Thymus (tissue), 11 donors: ENCODE data around the gene CNTFR. TPM values are rescaled to one million over a fixed set of nuclear protein-coding genes. Genes with fewer than 3 reads are reported as not detected.
A peak's percentile ranks its signal among the peaks of the same experiment; 100 is the strongest.

Source experiments
- DNase-seq, 9 donors: peaks; one replicate each; pipeline ENCODE4 v3.0.0-alpha.2; 2013; ENCODE audit warnings: low spot score in 9 of 9, low read depth in 6 of 9, missing footprints in 1 of 9
- H3K27ac ChIP-seq, 2 donors: one replicate each; pipeline ENCODE4 v1.5.1; 2013; ENCODE audit warnings: control low read depth in 1 of 2, low read depth in 1 of 2, low read length in 1 of 2, mild to moderate bottlenecking in 1 of 2, moderate library complexity in 1 of 2
- H3K27me3 ChIP-seq, 2 donors: one replicate each; pipeline ENCODE4 v1.5.1; 2013; ENCODE audit warnings: low read length in 1 of 2; ENCODE audit not compliant: control insufficient read depth in 2 of 2, insufficient read depth in 1 of 2
- H3K36me3 ChIP-seq, 2 donors: one replicate each; pipeline ENCODE4 v1.5.1; 2013; ENCODE audit warnings: low read length in 1 of 2, mild to moderate bottlenecking in 1 of 2, moderate library complexity in 1 of 2; ENCODE audit not compliant: control insufficient read depth in 2 of 2, insufficient read depth in 2 of 2
- H3K4me1 ChIP-seq, 2 donors: one replicate each; pipeline ENCODE4 v1.5.1; 2013; ENCODE audit warnings: low read length in 2 of 2; ENCODE audit not compliant: control insufficient read depth in 2 of 2, insufficient read depth in 2 of 2
- H3K4me3 ChIP-seq, 2 donors: one replicate each; pipeline ENCODE4 v1.5.1; 2013; ENCODE audit warnings: low read length in 2 of 2, control low read depth in 1 of 2, mild to moderate bottlenecking in 1 of 2
- H3K9me3 ChIP-seq, 2 donors: one replicate each; pipeline ENCODE4 v1.5.1; 2013; ENCODE audit warnings: low read length in 1 of 2, mild to moderate bottlenecking in 1 of 2; ENCODE audit not compliant: control insufficient read depth in 2 of 2, insufficient read depth in 1 of 2
- WGBS: extraction: QIAGEN DNeasy Blood & Tissue Kit; methylation state at CpG from one replicate; pipeline ENCODE4 v1.1.7; 2013; 5-methylcytosine and 5-hydroxymethylcytosine counted together
- polyA plus RNA-seq: library from polyadenylated mRNA; stranded (reverse); fragments of 200-250 nt; gene quantifications from one replicate; pipeline ENCODE4 v1.2.3, GENCODE V29; 2013
- total RNA-seq: library from RNA; stranded (reverse); fragments of 120-200 nt; gene quantifications from one replicate; pipeline ENCODE4 v1.2.4, GENCODE V29; 2013
- donor health status: healthy.

The CNTFR gene
- total and polyA plus RNA-seq, 2 donors: 2.2 to 3.9 TPM

GRCh38 chr9:34607331-34607730 lies 17.8 kb upstream of the CNTFR start:
- WGBS: 78% methylated on average over 2 of the region's 2 CpGs
- no peaks in the 10 kb centered on the region for H3K36me3 ChIP-seq
- H3K9me3 ChIP-seq: peaks cover 0 to 1% of the 10 kb centered on the region in 2 donors
- H3K27me3 ChIP-seq: peaks cover 0 to 8% of the 10 kb centered on the region in 2 donors
- no peak overlapping the region for H3K27ac ChIP-seq
- H3K4me1 ChIP-seq: peaks cover 5 to 14% of the 10 kb centered on the region in 2 donors
- H3K4me3 ChIP-seq: no peak overlapping the region
- no peak for DNase-seq

GRCh38 chr9:34606905-34607304 lies 17.4 kb upstream of the CNTFR start:
- H3K9me3 ChIP-seq: no peaks in the 10 kb centered on the region
- DNase-seq: no peak
- peaks cover 0 to 11% of the 10 kb centered on the region in 2 donors for H3K27me3 ChIP-seq
- H3K4me1 ChIP-seq: peaks cover 5 to 13% of the 10 kb centered on the region in 2 donors
- 97% methylated on average over 3 of the region's 3 CpGs for WGBS
- no peak overlapping the region for H3K27ac ChIP-seq
- H3K36me3 ChIP-seq: no peaks in the 10 kb centered on the region
- no peak overlapping the region for H3K4me3 ChIP-seq

- H3K27me3 ChIP-seq: peaks cover 0 to 11% of the 10 kb centered on the region in 2 donors
- H3K4me3 ChIP-seq: no peak overlapping the region
- H3K36me3 ChIP-seq: no peaks in the 10 kb centered on the region
- peaks cover 3 to 8% of the 10 kb centered on the region in 2 donors for H3K4me1 ChIP-seq
- no peaks in the 10 kb centered on the region for H3K9me3 ChIP-seq
- DNase-seq: no peak
- no peak overlapping the region for H3K27ac ChIP-seq
These were observed 16.7 kb upstream of the CNTFR start for GRCh38 chr9:34606190-34606589.

- Histone ChIP-seq H3K4me3 (no peak overlapping the region), H3K9me3 (no peaks in the 10 kb centered on the region), H3K36me3 (no peaks in the 10 kb centered on the region), H3K4me1 (no peaks in the 10 kb centered on the region), H3K27me3 (peaks cover 2 to 27% of the 10 kb centered on the region in 2 donors), H3K27ac (no peak overlapping the region)
- peak in 7 of 9 donors; percentile 56 to 83 (median 69) for DNase-seq
- 63% methylated on average over 4 of the region's 4 CpGs for WGBS
These were observed 14.2 kb upstream of the CNTFR start for GRCh38 chr9:34603610-34604231.

GRCh38 chr9:34601937-34602573 lies 12.5 kb upstream of the CNTFR start:
- Histone ChIP-seq H3K9me3 (no peaks in the 10 kb centered on the region), H3K27me3 (peaks cover 2 to 33% of the 10 kb centered on the region in 2 donors), H3K4me3 (no peak overlapping the region), H3K4me1 (no peaks in the 10 kb centered on the region), H3K36me3 (no peaks in the 10 kb centered on the region), H3K27ac (no peak overlapping the region)
- 91% methylated on average over 6 of the region's 6 CpGs for WGBS
- no peak for DNase-seq

GRCh38 chr9:34600908-34601307 lies 11.4 kb upstream of the CNTFR start:
- Histone ChIP-seq H3K4me3 (no peak overlapping the region), H3K27me3 (peaks cover 2 to 36% of the 10 kb centered on the region in 2 donors), H3K4me1 (no peaks in the 10 kb centered on the region), H3K27ac (no peak overlapping the region), H3K36me3 (no peaks in the 10 kb centered on the region), H3K9me3 (no peaks in the 10 kb centered on the region)
- DNase-seq: no peak
- 47% methylated on average over 1 of the region's 1 CpG for WGBS

- H3K27me3 ChIP-seq: peaks cover 4 to 36% of the 10 kb centered on the region in 2 donors
- no peaks in the 10 kb centered on the region for H3K36me3 ChIP-seq
- H3K4me3 ChIP-seq: no peak overlapping the region
- WGBS: 79% methylated on average over 1 of the region's 1 CpG
- no peaks in the 10 kb centered on the region for H3K4me1 ChIP-seq
- no peak for DNase-seq
- H3K27ac ChIP-seq: no peak overlapping the region
- no peaks in the 10 kb centered on the region for H3K9me3 ChIP-seq
These were observed 10.0 kb upstream of the CNTFR start for GRCh38 chr9:34599546-34599945.

GRCh38 chr9:34594177-34594576 lies 4.7 kb upstream of the CNTFR start:
- H3K36me3 ChIP-seq: peaks cover 0 to 3% of the 10 kb centered on the region in 2 donors
- no peak overlapping the region for H3K27ac ChIP-seq
- H3K9me3 ChIP-seq: peaks cover 0 to 11% of the 10 kb centered on the region in 2 donors
- WGBS: 88% methylated on average over 9 of the region's 9 CpGs
- H3K4me3 ChIP-seq: no peak overlapping the region
- DNase-seq: no peak
- peaks cover 8 to 19% of the 10 kb centered on the region in 2 donors for H3K4me1 ChIP-seq
- H3K27me3 ChIP-seq: peaks cover 52 to 72% of the 10 kb centered on the region in 2 donors

- peaks cover 0 to 11% of the 10 kb centered on the region in 2 donors for H3K9me3 ChIP-seq
- no peak overlapping the region for H3K4me3 ChIP-seq
- H3K27ac ChIP-seq: no peak overlapping the region
- 6% methylated on average over 26 of the region's 26 CpGs for WGBS
- DNase-seq: peak in 1 of 9 donors; percentile 23
- peaks cover 61 to 79% of the 10 kb centered on the region in 2 donors for H3K27me3 ChIP-seq
- H3K4me1 ChIP-seq: peaks cover 8 to 19% of the 10 kb centered on the region in 2 donors
- peaks cover 0 to 3% of the 10 kb centered on the region in 2 donors for H3K36me3 ChIP-seq
These were observed 3.5 kb upstream of the CNTFR start for GRCh38 chr9:34592895-34593601.
